ENCODE measurements around the gene UBAP2.

DNA sequence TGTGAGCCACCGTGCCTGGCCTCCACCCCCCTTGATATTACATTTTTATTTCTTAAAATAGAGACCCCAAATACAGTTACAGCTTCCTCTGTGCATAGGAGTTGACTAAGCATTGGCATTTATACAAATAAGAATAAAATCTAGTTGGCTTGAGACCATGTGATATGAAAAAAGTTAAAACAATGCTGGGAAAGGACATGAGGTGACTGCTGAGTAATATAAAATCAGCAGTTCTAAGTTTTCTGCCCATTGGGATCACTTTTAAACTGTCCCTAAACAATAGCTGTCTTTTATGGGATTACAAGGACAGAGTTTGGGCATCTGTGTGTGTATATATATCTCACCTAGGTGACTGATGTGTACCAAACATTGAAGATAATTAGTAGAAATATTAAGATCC lies 135.1 kb downstream of the UBAP2 start:
- TF ChIP-seq, protein P1, sequence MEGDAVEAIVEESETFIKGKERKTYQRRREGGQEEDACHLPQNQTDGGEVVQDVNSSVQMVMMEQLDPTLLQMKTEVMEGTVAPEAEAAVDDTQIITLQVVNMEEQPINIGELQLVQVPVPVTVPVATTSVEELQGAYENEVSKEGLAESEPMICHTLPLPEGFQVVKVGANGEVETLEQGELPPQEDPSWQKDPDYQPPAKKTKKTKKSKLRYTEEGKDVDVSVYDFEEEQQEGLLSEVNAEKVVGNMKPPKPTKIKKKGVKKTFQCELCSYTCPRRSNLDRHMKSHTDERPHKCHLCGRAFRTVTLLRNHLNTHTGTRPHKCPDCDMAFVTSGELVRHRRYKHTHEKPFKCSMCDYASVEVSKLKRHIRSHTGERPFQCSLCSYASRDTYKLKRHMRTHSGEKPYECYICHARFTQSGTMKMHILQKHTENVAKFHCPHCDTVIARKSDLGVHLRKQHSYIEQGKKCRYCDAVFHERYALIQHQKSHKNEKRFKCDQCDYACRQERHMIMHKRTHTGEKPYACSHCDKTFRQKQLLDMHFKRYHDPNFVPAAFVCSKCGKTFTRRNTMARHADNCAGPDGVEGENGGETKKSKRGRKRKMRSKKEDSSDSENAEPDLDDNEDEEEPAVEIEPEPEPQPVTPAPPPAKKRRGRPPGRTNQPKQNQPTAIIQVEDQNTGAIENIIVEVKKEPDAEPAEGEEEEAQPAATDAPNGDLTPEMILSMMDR (IDR thresholded peaks at IDR 0.05; ENCODE audit: insufficient read depth, low read length, poor library complexity, severe bottlenecking) = no peak
- no peak for TF ChIP-seq EZH2phosphoT487 (conservative IDR thresholded peaks at IDR 0.05; ENCODE audit: low read length)
